ENCODE measurements around the gene CPLX4. TPM values are rescaled to one million over a fixed set of nuclear protein-coding genes. Genes with fewer than 3 reads are reported as not detected.

Gene CPLX4, protein sequence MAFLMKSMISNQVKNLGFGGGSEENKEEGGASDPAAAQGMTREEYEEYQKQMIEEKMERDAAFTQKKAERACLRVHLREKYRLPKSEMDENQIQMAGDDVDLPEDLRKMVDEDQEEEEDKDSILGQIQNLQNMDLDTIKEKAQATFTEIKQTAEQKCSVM
- not detected in 2 replicates for total RNA-seq (2012; rRNA removed)

DNA sequence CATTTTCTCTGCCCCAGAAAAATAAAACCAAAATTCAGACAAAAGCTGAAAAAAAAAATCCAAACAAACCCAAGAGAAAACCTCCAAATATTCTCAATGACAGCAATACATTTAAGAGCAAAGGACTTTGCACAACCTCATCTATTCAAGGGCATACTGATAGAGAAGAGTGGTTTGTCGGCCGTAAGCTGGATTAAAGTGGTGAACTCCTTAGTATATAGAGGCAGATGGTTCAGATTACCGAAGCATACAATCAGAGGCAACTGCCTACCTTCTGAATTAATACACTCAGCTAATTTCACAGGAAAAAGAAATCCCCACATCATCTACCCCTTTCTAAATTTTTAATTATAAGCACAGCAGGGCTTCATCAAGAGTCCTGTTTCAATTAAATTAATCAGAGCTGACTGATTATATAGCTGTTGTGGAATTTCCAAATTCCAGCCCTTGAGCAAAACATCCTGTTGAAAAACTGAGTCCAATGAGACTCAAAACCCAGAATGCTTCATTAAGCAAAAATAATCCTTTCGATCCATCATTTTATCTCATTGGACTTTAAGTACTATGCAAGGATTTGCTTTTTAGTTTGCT, at the start of gene CPLX4:
Gene CPLX4, minus strand, starts transcription at position 190 of the 591 bp plus-strand sequence. Its CDS starts 187 bp downstream, at position 3.
- Histone ChIP-seq H3K9me3 (replicated peaks; ENCODE audit: low read length) (no peaks in the 10 kb centered on the region), H3K4me1 (ENCODE audit: control insufficient read depth, insufficient read depth, low read length) (no peaks in the 10 kb centered on the region), H3K36me3 (ENCODE audit: insufficient read depth, low read length) (no peaks in the 10 kb centered on the region), H3K9ac (ENCODE audit: low read depth, low read length) (no peak within 1 kb of the TSS), H3K4me2 (ENCODE audit: low read length) (no peak within 1 kb of the TSS), H3K4me3 (ENCODE audit: low read length) (no peak within 1 kb of the TSS), H3K27me3 (ENCODE audit: control insufficient read depth, insufficient read depth, low read length) (peaks cover 39% of the 10 kb centered on the region)

DNA sequence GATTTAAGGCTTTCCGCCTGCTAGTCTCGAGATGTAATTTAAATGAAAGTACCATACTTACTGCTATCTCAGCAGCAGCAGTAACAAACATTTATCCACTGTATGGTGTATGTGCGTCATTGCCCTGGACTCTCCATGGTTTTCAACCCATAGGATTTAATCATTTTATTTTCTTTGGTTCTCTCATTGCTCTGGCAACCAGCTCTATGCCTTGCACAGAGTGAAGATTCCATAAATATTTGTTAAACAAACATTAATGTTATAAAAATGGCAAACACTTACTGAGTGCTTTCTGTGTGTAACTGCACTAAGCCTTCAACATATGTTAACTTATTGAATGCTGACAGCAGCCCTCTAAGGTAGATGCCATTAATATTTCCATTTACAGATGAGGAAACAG, 41.9 kb upstream of the CPLX4 start:
- no peaks in the 10 kb centered on the region for H3K27me3 ChIP-seq (ENCODE audit: control insufficient read depth, insufficient read depth, low read length)
- peak overlapping the region; percentile 87 for H3K4me2 ChIP-seq (ENCODE audit: low read length)
- no peaks in the 10 kb centered on the region for H3K9me3 ChIP-seq (replicated peaks; ENCODE audit: low read length)

DNA sequence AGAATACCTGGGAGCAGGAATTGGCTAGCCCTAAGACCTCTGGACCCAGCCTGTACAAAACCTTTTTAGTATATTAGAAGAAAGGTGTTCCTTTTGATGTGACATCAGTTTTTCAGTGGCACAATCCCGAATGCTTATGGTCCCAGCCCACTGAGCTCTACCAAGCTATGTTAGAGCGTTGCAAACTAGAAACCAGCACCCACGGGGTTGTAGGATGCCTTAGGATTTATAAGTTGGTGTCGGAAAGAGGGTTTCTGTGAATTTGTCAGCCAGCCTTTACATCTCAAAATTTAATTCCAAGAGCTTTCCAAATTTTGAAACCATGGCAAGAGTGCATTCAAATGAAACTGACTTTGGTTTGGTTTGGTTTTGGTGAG, 41.1 kb upstream of the CPLX4 start:
- Histone ChIP-seq H3K4me3 (ENCODE audit: low read length) (peak overlapping the region; percentile 99), H3K4me1 (ENCODE audit: control insufficient read depth, insufficient read depth, low read length) (peaks cover 23% of the 10 kb centered on the region), H3K36me3 (ENCODE audit: insufficient read depth, low read length) (peaks cover 9% of the 10 kb centered on the region), H3K27me3 (ENCODE audit: control insufficient read depth, insufficient read depth, low read length) (no peaks in the 10 kb centered on the region), H3K4me2 (ENCODE audit: low read length) (peak overlapping the region; percentile 87), H3K9ac (ENCODE audit: low read depth, low read length) (peak overlapping the region; percentile 99), H3K9me3 (replicated peaks; ENCODE audit: low read length) (no peaks in the 10 kb centered on the region)

More for the DNA sequence above, 41.9 kb upstream of the CPLX4 start:
- Histone ChIP-seq H3K4me1 (ENCODE audit: control insufficient read depth, insufficient read depth, low read length) (peaks cover 23% of the 10 kb centered on the region), H3K4me3 (ENCODE audit: low read length) (no peak overlapping the region), H3K9ac (ENCODE audit: low read depth, low read length) (no peak overlapping the region), H3K36me3 (ENCODE audit: insufficient read depth, low read length) (peaks cover under 1% of the 10 kb centered on the region)

DNA sequence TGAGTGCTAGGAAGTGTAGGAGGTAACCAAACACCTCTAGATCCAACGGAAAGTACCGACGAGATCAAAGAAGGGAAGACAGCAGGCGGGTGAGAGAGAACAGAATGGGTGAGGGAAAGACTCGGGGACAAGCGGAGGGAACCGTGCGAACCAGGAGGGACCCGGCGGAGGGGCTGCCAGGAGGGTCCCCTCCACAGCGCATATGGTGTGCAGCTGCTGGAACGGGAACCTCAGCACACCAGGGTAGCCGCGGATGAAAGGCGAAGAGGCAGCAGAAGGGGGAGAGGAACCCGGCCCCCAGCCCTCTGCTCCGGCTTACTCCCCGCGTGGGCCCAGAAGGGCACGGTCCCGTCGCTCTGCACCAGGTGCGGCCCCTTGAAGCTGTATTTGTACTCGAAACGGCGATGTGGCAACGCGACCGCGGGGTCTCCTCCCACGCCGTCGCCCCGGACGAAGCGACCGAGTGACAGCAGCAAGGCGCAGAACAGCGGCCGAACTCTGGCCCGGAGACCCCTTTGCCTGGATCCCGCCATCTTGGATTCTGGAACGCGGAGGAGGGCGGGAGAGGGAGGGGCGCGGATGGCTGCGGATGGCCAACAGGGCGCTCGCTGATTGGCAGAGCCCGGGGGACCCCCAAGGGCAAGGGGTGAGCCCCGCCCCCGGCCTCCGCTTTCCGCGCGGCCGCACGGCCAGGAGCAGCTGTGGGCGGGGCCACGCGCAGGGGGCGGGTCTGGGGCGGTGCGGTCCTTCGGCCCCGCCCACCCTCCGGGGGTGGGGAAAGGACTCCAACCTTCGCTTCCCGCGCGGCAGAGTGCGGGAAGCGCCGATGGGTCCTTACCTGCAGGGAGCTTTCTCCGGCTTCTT, 40.5 kb upstream of the CPLX4 start, which contains the start of gene LMAN1:
Gene LMAN1, minus strand, starts transcription at position 554 of the 864 bp plus-strand sequence. Its CDS starts 21 bp downstream, at position 533.
- H3K4me1 ChIP-seq (ENCODE audit: control insufficient read depth, insufficient read depth, low read length) = peaks cover 23% of the 10 kb centered on the region

DNA sequence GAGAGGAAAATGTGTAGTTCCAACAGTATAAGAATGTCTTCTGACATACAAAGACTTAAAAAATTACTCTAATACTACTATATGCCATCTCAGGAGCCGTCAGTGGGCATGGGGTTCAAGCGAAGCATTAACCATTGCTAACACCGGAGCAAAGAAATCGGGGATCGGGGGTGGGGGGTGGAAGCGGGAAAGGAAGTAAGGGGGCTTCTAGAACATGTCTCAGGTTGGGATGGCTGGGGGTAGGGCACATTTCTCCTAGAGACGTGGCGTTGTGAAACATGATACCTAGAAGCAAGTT, 39.9 kb upstream of the CPLX4 start:
- Histone ChIP-seq H3K9me3 (replicated peaks; ENCODE audit: low read length) (no peaks in the 10 kb centered on the region), H3K4me3 (ENCODE audit: low read length) (peak overlapping the region; percentile 99), H3K9ac (ENCODE audit: low read depth, low read length) (peak overlapping the region; percentile 99), H3K4me2 (ENCODE audit: low read length) (peak overlapping the region; percentile 75), H3K36me3 (ENCODE audit: insufficient read depth, low read length) (peaks cover 21% of the 10 kb centered on the region), H3K27me3 (ENCODE audit: control insufficient read depth, insufficient read depth, low read length) (no peaks in the 10 kb centered on the region), H3K4me1 (ENCODE audit: control insufficient read depth, insufficient read depth, low read length) (peaks cover 23% of the 10 kb centered on the region)

More for the DNA sequence above, 40.5 kb upstream of the CPLX4 start, which contains the start of gene LMAN1:
- H3K27me3 ChIP-seq (ENCODE audit: control insufficient read depth, insufficient read depth, low read length) = no peaks in the 10 kb centered on the region
- peak within 1 kb of the TSS; percentile 99 for H3K9ac ChIP-seq (ENCODE audit: low read depth, low read length)
- H3K4me2 ChIP-seq (ENCODE audit: low read length) = peak within 1 kb of the TSS; percentile 87
- H3K36me3 ChIP-seq (ENCODE audit: insufficient read depth, low read length) = peaks cover 15% of the 10 kb centered on the region
- no peaks in the 10 kb centered on the region for H3K9me3 ChIP-seq (replicated peaks; ENCODE audit: low read length)
- peak within 1 kb of the TSS; percentile 99 for H3K4me3 ChIP-seq (ENCODE audit: low read length)

DNA sequence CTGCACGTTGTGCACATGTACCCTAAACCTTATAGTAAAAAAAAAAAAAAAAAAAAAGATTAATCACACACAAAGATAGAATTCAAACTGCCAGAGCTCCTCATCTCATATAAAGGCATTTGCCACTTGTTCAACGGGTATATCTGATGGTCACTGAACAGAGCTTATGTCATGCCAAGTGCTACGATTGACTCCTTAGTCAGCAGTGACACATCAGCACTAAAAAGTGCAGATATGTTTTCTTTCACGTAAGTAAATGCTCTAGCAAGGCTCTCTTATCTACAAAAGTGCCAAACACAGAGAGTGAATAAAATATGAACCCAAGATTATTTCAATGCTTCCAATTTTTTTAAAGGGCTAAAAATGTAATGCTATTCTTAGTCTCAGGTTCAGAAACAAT, 39.5 kb upstream of the CPLX4 start:
- Histone ChIP-seq H3K9me3 (replicated peaks; ENCODE audit: low read length) (no peaks in the 10 kb centered on the region), H3K4me2 (ENCODE audit: low read length) (peak overlapping the region; percentile 75), H3K4me1 (ENCODE audit: control insufficient read depth, insufficient read depth, low read length) (peaks cover 23% of the 10 kb centered on the region), H3K4me3 (ENCODE audit: low read length) (peak overlapping the region; percentile 99), H3K36me3 (ENCODE audit: insufficient read depth, low read length) (peaks cover 25% of the 10 kb centered on the region), H3K27me3 (ENCODE audit: control insufficient read depth, insufficient read depth, low read length) (no peaks in the 10 kb centered on the region), H3K9ac (ENCODE audit: low read depth, low read length) (peak overlapping the region; percentile 99)

DNA sequence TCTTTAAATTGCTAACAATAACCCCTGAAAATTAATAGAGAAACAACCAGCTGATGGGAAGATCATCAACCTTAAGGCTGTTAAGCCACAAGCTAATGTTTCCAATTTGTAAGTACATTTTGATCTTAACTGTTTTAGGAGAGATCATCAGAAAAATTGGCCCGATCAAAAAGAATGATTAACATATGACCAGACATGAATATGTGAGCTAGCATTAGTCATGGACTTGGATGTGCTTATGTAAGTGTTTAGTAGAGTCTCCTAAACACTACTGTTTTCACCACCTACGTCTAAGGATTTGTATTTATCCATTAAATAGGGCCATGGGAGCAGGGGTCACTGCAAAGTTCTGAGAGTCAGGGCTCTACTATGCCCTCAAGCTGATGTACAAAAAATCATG, 36.3 kb upstream of the CPLX4 start:
- no peaks in the 10 kb centered on the region for H3K9me3 ChIP-seq (replicated peaks; ENCODE audit: low read length)
- no peaks in the 10 kb centered on the region for H3K27me3 ChIP-seq (ENCODE audit: control insufficient read depth, insufficient read depth, low read length)
- H3K4me3 ChIP-seq (ENCODE audit: low read length) = no peak overlapping the region
- H3K4me1 ChIP-seq (ENCODE audit: control insufficient read depth, insufficient read depth, low read length) = peaks cover 17% of the 10 kb centered on the region
- peaks cover 51% of the 10 kb centered on the region for H3K36me3 ChIP-seq (ENCODE audit: insufficient read depth, low read length)
- no peak overlapping the region for H3K4me2 ChIP-seq (ENCODE audit: low read length)
- H3K9ac ChIP-seq (ENCODE audit: low read depth, low read length) = no peak overlapping the region

DNA sequence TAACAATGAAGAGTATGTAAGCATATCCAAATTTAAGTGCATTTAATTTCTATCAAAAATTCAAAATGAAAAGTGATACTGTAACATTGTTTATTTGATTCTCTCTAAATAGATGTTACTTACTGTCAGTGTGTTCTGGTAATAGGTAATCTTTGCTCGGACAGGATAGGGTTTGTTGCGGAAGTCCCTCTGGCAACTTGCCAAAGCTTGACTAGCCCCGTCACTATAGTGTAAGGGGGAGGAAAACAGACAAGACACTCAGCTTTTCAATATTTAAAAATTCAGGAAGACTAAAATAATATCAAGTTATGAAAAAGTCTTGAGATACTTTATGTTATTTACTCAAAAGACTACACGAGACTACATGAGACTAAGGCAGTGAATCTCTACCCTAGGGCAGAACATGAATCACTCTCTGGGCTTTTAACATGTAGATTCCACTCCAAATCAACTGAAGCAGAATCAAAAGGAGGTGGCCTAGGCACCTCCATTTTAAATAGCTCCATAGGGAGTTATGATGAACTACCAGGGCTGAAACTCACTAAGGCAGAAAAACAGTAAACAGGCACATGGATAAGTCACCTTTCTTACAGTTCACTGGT, 34.7 kb upstream of the CPLX4 start:
- Histone ChIP-seq H3K4me3 (ENCODE audit: low read length) (no peak overlapping the region), H3K36me3 (ENCODE audit: insufficient read depth, low read length) (peaks cover 66% of the 10 kb centered on the region), H3K4me1 (ENCODE audit: control insufficient read depth, insufficient read depth, low read length) (peaks cover 13% of the 10 kb centered on the region)

DNA sequence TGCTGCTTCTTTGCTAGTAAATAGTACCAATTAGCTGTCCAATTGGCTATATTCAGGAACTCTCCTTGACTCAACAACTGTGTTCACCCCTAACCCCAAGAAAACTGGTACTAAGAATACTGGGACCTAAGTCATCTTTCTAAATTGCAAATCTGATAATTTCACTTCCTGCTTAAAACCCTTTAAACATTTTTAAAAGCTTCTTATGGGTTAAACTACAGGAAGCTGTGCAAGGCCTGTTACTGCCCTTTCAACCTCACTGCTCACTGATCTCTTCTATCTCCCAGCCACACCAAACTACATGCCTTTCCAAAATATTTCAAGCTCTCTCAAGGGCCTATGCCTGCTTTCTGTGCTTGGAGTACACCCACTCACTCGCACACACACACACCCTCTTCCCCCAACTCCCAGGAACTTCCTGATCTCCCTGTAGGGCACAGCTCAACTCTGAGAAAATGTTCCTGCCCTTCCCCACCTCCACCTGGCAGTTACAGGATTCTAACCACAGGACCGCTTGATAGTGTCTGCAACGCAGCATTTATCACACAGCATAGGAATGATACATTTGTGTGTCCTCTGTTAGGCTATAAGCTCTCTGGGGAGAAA, 33.9 kb upstream of the CPLX4 start:
- Histone ChIP-seq H3K4me3 (ENCODE audit: low read length) (no peak overlapping the region), H3K9me3 (replicated peaks; ENCODE audit: low read length) (no peaks in the 10 kb centered on the region), H3K4me2 (ENCODE audit: low read length) (no peak overlapping the region), H3K27me3 (ENCODE audit: control insufficient read depth, insufficient read depth, low read length) (no peaks in the 10 kb centered on the region), H3K9ac (ENCODE audit: low read depth, low read length) (no peak overlapping the region), H3K4me1 (ENCODE audit: control insufficient read depth, insufficient read depth, low read length) (peaks cover 10% of the 10 kb centered on the region), H3K36me3 (ENCODE audit: insufficient read depth, low read length) (peaks cover 74% of the 10 kb centered on the region)

More for the DNA sequence above, 34.7 kb upstream of the CPLX4 start:
- Histone ChIP-seq H3K9ac (ENCODE audit: low read depth, low read length) (no peak overlapping the region), H3K9me3 (replicated peaks; ENCODE audit: low read length) (no peaks in the 10 kb centered on the region), H3K27me3 (ENCODE audit: control insufficient read depth, insufficient read depth, low read length) (no peaks in the 10 kb centered on the region), H3K4me2 (ENCODE audit: low read length) (no peak overlapping the region)

DNA sequence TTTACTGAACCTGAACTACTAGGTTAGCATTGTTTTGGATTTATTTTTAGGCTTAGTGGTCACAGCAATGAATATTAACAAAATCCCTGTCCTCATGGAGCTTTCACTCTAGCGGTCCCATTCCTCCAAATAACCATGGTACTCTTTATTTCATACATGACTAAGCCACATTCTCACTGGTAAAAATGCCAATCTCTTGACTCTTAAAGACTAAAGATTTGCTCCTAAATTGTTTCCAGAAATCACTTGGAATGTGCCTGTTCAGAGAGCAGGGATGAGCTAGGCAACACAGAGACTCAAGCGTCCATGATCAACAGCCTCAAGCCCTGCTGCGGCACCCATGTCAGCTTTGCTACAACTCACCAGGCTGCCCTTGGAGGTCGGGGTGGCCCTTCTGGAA, 27.1 kb upstream of the CPLX4 start:
- Histone ChIP-seq H3K9ac (ENCODE audit: low read depth, low read length) (no peak overlapping the region), H3K4me1 (ENCODE audit: control insufficient read depth, insufficient read depth, low read length) (no peaks in the 10 kb centered on the region), H3K4me2 (ENCODE audit: low read length) (no peak overlapping the region), H3K4me3 (ENCODE audit: low read length) (no peak overlapping the region), H3K27me3 (ENCODE audit: control insufficient read depth, insufficient read depth, low read length) (no peaks in the 10 kb centered on the region), H3K36me3 (ENCODE audit: insufficient read depth, low read length) (peaks cover 75% of the 10 kb centered on the region), H3K9me3 (replicated peaks; ENCODE audit: low read length) (no peaks in the 10 kb centered on the region)

DNA sequence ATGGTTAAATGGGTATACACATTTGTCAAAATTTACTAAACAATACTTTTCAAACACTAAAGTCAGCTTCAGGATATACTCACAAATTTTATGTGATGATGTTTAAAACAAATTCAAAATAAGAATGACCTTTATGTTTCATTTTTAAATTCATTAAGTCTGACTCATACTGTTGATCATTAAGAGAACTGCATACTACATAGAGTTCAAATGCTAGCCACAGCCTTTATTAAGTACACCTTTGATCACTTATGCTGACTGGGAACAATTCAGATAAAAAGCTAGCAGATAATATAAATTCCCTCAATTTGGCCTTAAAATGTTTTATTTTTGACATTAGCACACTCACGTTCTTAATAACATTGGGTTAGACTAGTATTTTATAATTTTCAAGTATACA, 26.5 kb upstream of the CPLX4 start:
- Histone ChIP-seq H3K9ac (ENCODE audit: low read depth, low read length) (no peak overlapping the region), H3K9me3 (replicated peaks; ENCODE audit: low read length) (no peaks in the 10 kb centered on the region), H3K27me3 (ENCODE audit: control insufficient read depth, insufficient read depth, low read length) (no peaks in the 10 kb centered on the region), H3K4me3 (ENCODE audit: low read length) (no peak overlapping the region), H3K4me2 (ENCODE audit: low read length) (no peak overlapping the region), H3K36me3 (ENCODE audit: insufficient read depth, low read length) (peaks cover 80% of the 10 kb centered on the region), H3K4me1 (ENCODE audit: control insufficient read depth, insufficient read depth, low read length) (no peaks in the 10 kb centered on the region)
